T-cell (primary cell): Measurements from ENCODE around the gene SOX13. TPM values are rescaled to one million over a fixed set of nuclear protein-coding genes. Genes with fewer than 3 reads are reported as not detected.

ENCODE experiments used
- ATAC-seq, 4 experiments: fragments of 200-7000 bp in 3 of 4; fragments of 150-1000 bp in 1 of 4; cut with Tn5 transposase; replicated peaks in 1 of 4; 1 replicate in 3 of 4; 2 replicates in 1 of 4; pipeline ENCODE4 v1.10.0; 2021; ENCODE audit warnings: moderate library complexity in 3 of 4, mild to moderate bottlenecking in 2 of 4, moderate number of reproducible peaks in 1 of 4
- CTCF ChIA-PET, 2 donors: fragments of 300-600 bp; sonication (Branson Sonifier 250); formaldehyde crosslinking; loops; one replicate each; lab custom pipeline; 2022; ENCODE audit warnings: antibody characterized with exemption in 2 of 2; lab: Charles Lee
- POLR2A ChIA-PET, 2 donors: fragments of 300-600 bp; sonication (Branson Sonifier 250); formaldehyde crosslinking; loops; one replicate each; lab custom pipeline; 2022; ENCODE audit warnings: antibody characterized with exemption in 2 of 2; lab: Charles Lee
- DNase-seq, 35 experiments: peaks; one replicate each; pipeline versions ENCODE4 v3.0.0 to v3.0.0-alpha.2; 2013 to 2023
- H3K27ac ChIP-seq: one replicate; pipeline ENCODE4 v1.5.1; 2013; ENCODE audit warnings: low read length
- H3K27me3 ChIP-seq, 2 experiments: replicated peaks in 1 of 2; 1 replicate in 1 of 2; 2 replicates in 1 of 2; pipeline versions ENCODE4 v1.6.1 to v1.7.0; 2013; ENCODE audit warnings: low read length in 1 of 2, mixed read lengths in 1 of 2; ENCODE audit not compliant: control insufficient read depth in 2 of 2, insufficient read depth in 2 of 2; ENCODE audit errors: extremely low read depth in 1 of 2
- H3K36me3 ChIP-seq, 2 donors: 1 replicate in 1 of 2; 2 replicates in 1 of 2; pipeline versions ENCODE4 v1.6.1 to v1.7.0; 2013; ENCODE audit warnings: low read length in 1 of 2; ENCODE audit not compliant: control insufficient read depth in 2 of 2, insufficient read depth in 1 of 2; ENCODE audit errors: extremely low read depth in 1 of 2
- H3K4me1 ChIP-seq, 2 experiments: 1 replicate in 1 of 2; 2 replicates in 1 of 2; pipeline versions ENCODE4 v1.6.1 to v1.7.0; 2013; ENCODE audit warnings: low read length in 2 of 2, mixed read lengths in 1 of 2; ENCODE audit not compliant: insufficient read depth in 2 of 2, control insufficient read depth in 1 of 2; ENCODE audit errors: extremely low read depth in 1 of 2
- H3K4me3 ChIP-seq, 2 donors: 1 replicate in 1 of 2; 2 replicates in 1 of 2; pipeline versions ENCODE4 v1.5.1 to v1.7.0; 2013; ENCODE audit warnings: mild to moderate bottlenecking in 2 of 2, low read length in 1 of 2, moderate library complexity in 1 of 2; ENCODE audit not compliant: control insufficient read depth in 1 of 2; ENCODE audit errors: extremely low read depth in 1 of 2
- H3K9me3 ChIP-seq: 2 replicates; pipeline ENCODE4 v1.7.0; 2013
- H3K27ac Mint-ChIP-seq, 2 donors: one replicate each; pipeline ENCODE4 v1.8.0; 2020 to 2021; ENCODE audit warnings: mild to moderate bottlenecking in 2 of 2, mixed read lengths in 2 of 2
- H3K27me3 Mint-ChIP-seq, 2 donors: one replicate each; pipeline ENCODE4 v1.8.0; 2021 to 2022; ENCODE audit warnings: mixed read lengths in 2 of 2
- H3K36me3 Mint-ChIP-seq: one replicate; pipeline ENCODE4 v1.8.0; 2021; ENCODE audit warnings: mixed read lengths
- H3K4me1 Mint-ChIP-seq, 3 donors: one replicate each; pipeline ENCODE4 v1.8.0; 2020 to 2022; ENCODE audit warnings: mixed read lengths in 3 of 3, mild to moderate bottlenecking in 1 of 3
- H3K4me3 Mint-ChIP-seq, 3 donors: one replicate each; pipeline ENCODE4 v1.8.0; 2020 to 2022; ENCODE audit warnings: mild to moderate bottlenecking in 3 of 3, mixed read lengths in 3 of 3, moderate library complexity in 3 of 3
- H3K9me3 Mint-ChIP-seq, 3 donors: one replicate each; pipeline ENCODE4 v1.8.0; 2020 to 2022; ENCODE audit warnings: mixed read lengths in 3 of 3
- WGBS: methylation state at CpG from one replicate; pipeline ENCODE4 v1.1.5; 2013; ENCODE audit warnings: missing lambda C conversion rate; ENCODE audit not compliant: insufficient coverage; 5-methylcytosine and 5-hydroxymethylcytosine counted together
- total RNA-seq, 35 experiments: library from RNA in 6 of 35; stranded (reverse) in 6 of 35; fragments of 120-200 nt in 1 of 35; gene quantifications; one replicate each; pipeline versions ENCODE4 v1.2.1 to v1.2.4 and lab custom pipeline; 2013 to 2026

Gene SOX13
- total RNA-seq, 5 donors from 2014 or later (not counting 1 experiment from before 2014, with no cell fraction given), result 3.2 to 9.4 (median 5.2) TPM

- no peak overlapping the region for H3K27ac ChIP-seq
- no peak for ATAC-seq
- WGBS, result 91% methylated on average over 3 of the region's 5 CpGs
Observed at GRCh38 chr1:204110894-204111633, 38.1 kb downstream of the SOX13 start.

DNA sequence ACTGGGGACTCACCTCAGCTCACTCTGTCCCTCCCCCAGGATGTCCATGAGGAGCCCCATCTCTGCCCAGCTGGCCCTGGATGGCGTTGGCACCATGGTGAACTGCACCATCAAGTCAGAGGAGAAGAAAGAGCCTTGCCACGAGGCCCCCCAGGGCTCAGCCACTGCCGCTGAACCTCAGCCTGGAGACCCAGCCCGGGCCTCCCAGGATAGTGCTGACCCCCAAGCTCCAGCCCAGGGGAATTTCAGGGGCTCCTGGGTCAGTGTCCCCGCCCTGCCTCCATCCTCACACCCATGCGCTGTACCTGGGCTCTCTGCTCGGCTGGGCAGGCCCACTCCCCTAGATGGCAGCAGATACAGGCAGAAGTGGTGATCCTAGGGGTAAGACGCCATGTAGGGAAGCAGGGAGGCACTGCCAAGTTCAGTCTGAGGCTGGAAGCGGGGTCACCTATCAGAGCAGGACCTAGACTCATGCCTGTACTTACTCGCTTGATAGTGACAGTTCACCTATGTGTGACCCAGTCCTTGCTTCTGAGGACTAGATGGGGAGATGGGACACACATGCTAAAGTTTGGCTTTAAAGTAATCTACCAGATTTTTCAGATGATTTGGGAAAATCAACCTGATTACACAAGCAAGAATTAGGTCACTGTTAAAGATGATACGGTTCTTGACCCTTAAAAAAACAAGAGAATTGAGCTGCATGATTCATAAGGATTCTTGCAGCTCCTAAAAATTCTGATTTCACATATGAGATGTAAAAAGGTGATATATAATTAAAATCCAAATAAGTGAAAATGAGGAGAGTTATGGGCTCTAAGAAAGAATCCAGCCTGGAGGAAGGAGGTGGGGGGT, 40.2 kb downstream of the SOX13 start:
- peaks cover 0 to 2% of the 10 kb centered on the region in 2 donors for H3K27me3 Mint-ChIP-seq
- peaks cover 0 to 6% (median 0%) of the 10 kb centered on the region in 3 donors for H3K4me1 Mint-ChIP-seq
- Histone ChIP-seq H3K9me3 (no peaks in the 10 kb centered on the region), H3K36me3 (no peaks in the 10 kb centered on the region), H3K4me1 (peaks cover 0 to 3% of the 10 kb centered on the region in 2 experiments), H3K27ac (no peak overlapping the region), H3K27me3 (peaks cover 0 to 3% of the 10 kb centered on the region in 2 experiments), H3K4me3 (no peak overlapping the region)
- DNase-seq, result no peak
- no peaks in the 10 kb centered on the region for H3K36me3 Mint-ChIP-seq
- ChIA-PET POLR2A (no interaction called here), CTCF (interaction anchor here in 1 of 2 donors (0.7 kb wide), 2 partner anchors 277 to 1534 kb away, joined by 3 read pairs; no protein-coding TSS in a partner anchor)
- H3K9me3 Mint-ChIP-seq, result no peaks in the 10 kb centered on the region
- 74% methylated on average over 9 of the region's 11 CpGs for WGBS
- no peak overlapping the region for H3K4me3 Mint-ChIP-seq
- ATAC-seq, result no peak
- no peak overlapping the region for H3K27ac Mint-ChIP-seq

More at GRCh38 chr1:204110894-204111633, 38.1 kb downstream of the SOX13 start:
- H3K36me3 ChIP-seq, result no peaks in the 10 kb centered on the region
- DNase-seq, result no peak
- POLR2A ChIA-PET, result no interaction called here
- no peaks in the 10 kb centered on the region for H3K36me3 Mint-ChIP-seq
- H3K4me3 Mint-ChIP-seq, result no peak overlapping the region
- H3K9me3 Mint-ChIP-seq, result no peaks in the 10 kb centered on the region
- H3K4me1 Mint-ChIP-seq, result peaks cover 0 to 14% (median 1%) of the 10 kb centered on the region in 3 donors
- H3K27ac Mint-ChIP-seq, result no peak overlapping the region
- CTCF ChIA-PET, result no interaction called here
- peaks cover 0 to 13% of the 10 kb centered on the region in 2 experiments for H3K4me1 ChIP-seq
- peaks cover 0 to 2% of the 10 kb centered on the region in 2 donors for H3K27me3 Mint-ChIP-seq
- no peaks in the 10 kb centered on the region for H3K9me3 ChIP-seq
- H3K27me3 ChIP-seq, result peaks cover 0 to 6% of the 10 kb centered on the region in 2 experiments
- no peak overlapping the region for H3K4me3 ChIP-seq

GRCh38 chr1:204113896-204114295, 41.0 kb downstream of the SOX13 start:
- WGBS, result 78% methylated on average over 1 of the region's 1 CpG
- H3K4me1 ChIP-seq, result no peaks in the 10 kb centered on the region
- ChIA-PET CTCF (interaction anchor here in 1 of 2 donors (0.6 to 0.9 kb wide), 2 partner anchors 254 to 549 kb away, joined by 3 read pairs; no protein-coding TSS in a partner anchor), POLR2A (no interaction called here)
- H3K27me3 ChIP-seq, result no peaks in the 10 kb centered on the region
- H3K4me3 ChIP-seq, result no peak overlapping the region
- DNase-seq, result no peak
- no peak overlapping the region for H3K4me3 Mint-ChIP-seq
- no peaks in the 10 kb centered on the region for H3K36me3 ChIP-seq
- H3K27ac ChIP-seq, result no peak overlapping the region
- no peak overlapping the region for H3K27ac Mint-ChIP-seq
- H3K9me3 Mint-ChIP-seq, result no peaks in the 10 kb centered on the region
- peaks cover 0 to 5% (median 0%) of the 10 kb centered on the region in 3 donors for H3K4me1 Mint-ChIP-seq
- H3K27me3 Mint-ChIP-seq, result peaks cover 0 to 2% of the 10 kb centered on the region in 2 donors
- no peaks in the 10 kb centered on the region for H3K36me3 Mint-ChIP-seq
- H3K9me3 ChIP-seq, result no peaks in the 10 kb centered on the region
- ATAC-seq, result no peak

GRCh38 chr1:204114606-204115005, 41.7 kb downstream of the SOX13 start:
- Mint-ChIP-seq H3K27ac (no peak overlapping the region), H3K9me3 (no peaks in the 10 kb centered on the region), H3K4me3 (no peak overlapping the region), H3K4me1 (peaks cover 0 to 3% (median 0%) of the 10 kb centered on the region in 3 donors), H3K27me3 (no peaks in the 10 kb centered on the region), H3K36me3 (no peaks in the 10 kb centered on the region)
- CTCF ChIA-PET, result interaction anchor here in 1 of 2 donors (0.9 kb wide), 1 partner anchor 255 kb away, joined by 3 read pairs; no protein-coding TSS in a partner anchor
- H3K27ac ChIP-seq, result no peak overlapping the region
- no peaks in the 10 kb centered on the region for H3K27me3 ChIP-seq
- H3K36me3 ChIP-seq, result no peaks in the 10 kb centered on the region
- 88% methylated on average over 1 of the region's 4 CpGs for WGBS
- DNase-seq (no peak), ATAC-seq (no peak)
- H3K9me3 ChIP-seq, result no peaks in the 10 kb centered on the region
- no peaks in the 10 kb centered on the region for H3K4me1 ChIP-seq
- POLR2A ChIA-PET, result no interaction called here
- H3K4me3 ChIP-seq, result no peak overlapping the region

GRCh38 chr1:204115116-204115515, 42.2 kb downstream of the SOX13 start:
- H3K27me3 ChIP-seq, result no peaks in the 10 kb centered on the region
- H3K4me3 ChIP-seq, result no peak overlapping the region
- Mint-ChIP-seq H3K27me3 (no peaks in the 10 kb centered on the region), H3K9me3 (no peaks in the 10 kb centered on the region), H3K4me3 (no peak overlapping the region), H3K36me3 (no peaks in the 10 kb centered on the region), H3K4me1 (peaks cover 0 to 3% (median 0%) of the 10 kb centered on the region in 3 donors), H3K27ac (no peak overlapping the region)
- ChIA-PET POLR2A (interaction anchor here in 1 of 2 donors (0.7 kb wide), 1 partner anchor 12 kb away, joined by 10 read pairs; no protein-coding TSS in a partner anchor), CTCF (interaction anchor here in 1 of 2 donors (0.6 kb wide), 2 partner anchors 50 to 1155 kb away, joined by 4 to 6 read pairs; no protein-coding TSS in a partner anchor)
- H3K36me3 ChIP-seq, result no peaks in the 10 kb centered on the region
- no peaks in the 10 kb centered on the region for H3K9me3 ChIP-seq
- no peak for ATAC-seq
- WGBS, result 40% methylated on average over 1 of the region's 4 CpGs
- no peak for DNase-seq
- no peaks in the 10 kb centered on the region for H3K4me1 ChIP-seq
- H3K27ac ChIP-seq, result no peak overlapping the region

GRCh38 chr1:204116539-204116938, 43.6 kb downstream of the SOX13 start:
- ATAC-seq (no peak), DNase-seq (no peak)
- no peak overlapping the region for H3K27ac Mint-ChIP-seq
- no peaks in the 10 kb centered on the region for H3K27me3 Mint-ChIP-seq
- H3K4me3 ChIP-seq, result no peak overlapping the region
- POLR2A ChIA-PET, result no interaction called here
- no peaks in the 10 kb centered on the region for H3K9me3 Mint-ChIP-seq
- no peaks in the 10 kb centered on the region for H3K9me3 ChIP-seq
- 93% methylated on average over 4 of the region's 4 CpGs for WGBS
- peaks cover 0 to 3% (median 0%) of the 10 kb centered on the region in 3 donors for H3K4me1 Mint-ChIP-seq
- no peaks in the 10 kb centered on the region for H3K36me3 ChIP-seq
- H3K4me1 ChIP-seq, result no peaks in the 10 kb centered on the region
- no peak overlapping the region for H3K4me3 Mint-ChIP-seq
- H3K27ac ChIP-seq, result no peak overlapping the region
- CTCF ChIA-PET, result no interaction called here
- H3K36me3 Mint-ChIP-seq, result no peaks in the 10 kb centered on the region
- H3K27me3 ChIP-seq, result no peaks in the 10 kb centered on the region
